GM12878 (cell line): Measurements from ENCODE around the gene BMP15. TPM values are rescaled to one million over a fixed set of nuclear protein-coding genes. Genes with fewer than 3 reads are reported as not detected.
A peak's percentile ranks its signal among the peaks of the same experiment; 100 is the strongest.

Experiments
- ATAC-seq: fragments of 200-7000 bp; cut with Tn5 transposase; 3 replicates; pipeline ENCODE4 v1.9.1; 2020; ENCODE audit warnings: mild to moderate bottlenecking, moderate library complexity
- BruUV-seq: library from RNA; stranded (reverse); fragments of 400-500 nt; replicated peaks from 2 replicates; lab custom pipeline; 2021; lab: Mats Ljungman, UMichigan
- CTCF ChIA-PET: fragments of 300-600 bp; sonication (Branson Sonifier 250); formaldehyde crosslinking; extraction: SDS; loops from one replicate; lab custom pipeline; 2021; ENCODE audit warnings: inconsistent platforms; lab: Yijun Ruan, JAX
- POLR2A ChIA-PET: fragments of 350-600 bp; formaldehyde crosslinking; extraction: SDS; loops from one replicate; lab custom pipeline; 2021; ENCODE audit warnings: inconsistent platforms; lab: Charles Lee
- RAD21 ChIA-PET: fragments of 300-600 bp; sonication (Branson Sonifier 250); formaldehyde crosslinking; loops from one replicate; lab custom pipeline; 2023; ENCODE audit warnings: antibody characterized with exemption; ENCODE audit not compliant: unreplicated experiment; lab: Charles Lee
- SMC1A ChIA-PET: fragments of 300-600 bp; sonication (Branson Sonifier 250); formaldehyde crosslinking; loops from one replicate; lab custom pipeline; 2023; ENCODE audit not compliant: unreplicated experiment, uncharacterized antibody; lab: Charles Lee
- DNase-seq: peaks from one replicate; pipeline ENCODE4 v3.0.0-alpha.2; 2011; ENCODE audit warnings: low read depth, low spot score
- FAIRE-seq: peaks from 3 replicates; lab custom pipeline; 2011; peaks lifted over from hg19 to GRCh38; lab: Jason Lieb, UNC
- H2AFZ ChIP-seq: 2 replicates; pipeline ENCODE4 v1.6.0; 2011; ENCODE audit warnings: low read depth, low read length, control low read depth; ENCODE audit not compliant: control insufficient read depth
- H3K27ac ChIP-seq: 2 replicates; pipeline ENCODE4 v1.5.1; 2011; ENCODE audit warnings: control low read depth; ENCODE audit not compliant: control insufficient read depth, insufficient read depth
- H3K27me3 ChIP-seq, 2 experiments: replicated peaks in 1 of 2; 2 replicates each; pipeline versions ENCODE4 v1.6.0 to v1.6.1; 2011; ENCODE audit warnings: low read length in 1 of 2; ENCODE audit not compliant: control insufficient read depth in 2 of 2, insufficient read depth in 2 of 2
- H3K36me3 ChIP-seq, 2 experiments: 2 replicates each; pipeline ENCODE4 v1.5.1; 2011; ENCODE audit warnings: low read length in 1 of 2; ENCODE audit not compliant: control insufficient read depth in 2 of 2, insufficient read depth in 2 of 2
- H3K4me1 ChIP-seq: 2 replicates; pipeline ENCODE4 v1.6.1; 2011; ENCODE audit warnings: mild to moderate bottlenecking, low read length, moderate library complexity, mixed read lengths; ENCODE audit not compliant: control insufficient read depth, insufficient read depth
- H3K4me2 ChIP-seq: 2 replicates; pipeline ENCODE4 v1.6.0; 2011; ENCODE audit warnings: control low read depth; ENCODE audit not compliant: control insufficient read depth, insufficient read depth
- H3K4me3 ChIP-seq: fragments of 200-600 bp; sonication (generic); 2 replicates; pipeline ENCODE4 v1.5.1; 2016
- H3K79me2 ChIP-seq: 2 replicates; pipeline ENCODE4 v1.6.0; 2011; ENCODE audit warnings: low read length; ENCODE audit not compliant: control insufficient read depth, insufficient read depth
- H3K9ac ChIP-seq: 2 replicates; pipeline ENCODE4 v1.8.0; 2011; ENCODE audit warnings: low read length, control low read depth, mixed read lengths; ENCODE audit not compliant: control insufficient read depth, insufficient read depth
- H3K9me3 ChIP-seq: replicated peaks from 3 replicates; pipeline ENCODE4 v1.5.1; 2011; ENCODE audit warnings: mild to moderate bottlenecking, low read length; ENCODE audit not compliant: control insufficient read depth, insufficient read depth
- H4K20me1 ChIP-seq: 2 replicates; pipeline ENCODE4 v1.6.0; 2011; ENCODE audit not compliant: control insufficient read depth, insufficient read depth
- ATF7 ChIP-seq: fragments of 450-650 bp; IDR thresholded peaks from 2 replicates; pipeline ENCODE4 v1.6.1; 2016; ENCODE audit warnings: low read depth, mild to moderate bottlenecking
- CTCF ChIP-seq, 3 experiments: IDR thresholded peaks in 2 of 3; conservative IDR thresholded peaks in 1 of 3; 2 replicates each; pipeline ENCODE4 v1.5.1; 2011; ENCODE audit warnings: low read depth in 3 of 3, low read length in 3 of 3, mild to moderate bottlenecking in 3 of 3, control low read depth in 2 of 3, moderate library complexity in 2 of 3, inconsistent platforms in 1 of 3, mixed read lengths in 1 of 3; ENCODE audit not compliant: control insufficient read depth in 2 of 3, insufficient read depth in 1 of 3; ENCODE audit errors: extremely low read depth in 1 of 3
- HDAC6 ChIP-seq: fragments of 200-600 bp; sonication (generic); IDR thresholded peaks from one replicate; pipeline ENCODE4 v1.8.0; 2017; ENCODE audit warnings: antibody characterized with exemption; ENCODE audit not compliant: unreplicated experiment
- RAD21 ChIP-seq: IDR thresholded peaks from 2 replicates; pipeline ENCODE4 v1.6.1; 2011; ENCODE audit warnings: mild to moderate bottlenecking, low read depth, low read length, moderate library complexity; ENCODE audit not compliant: insufficient read depth
- SMC3 ChIP-seq: IDR thresholded peaks from 2 replicates; pipeline ENCODE4 v1.6.1; 2011; ENCODE audit warnings: low read length, improper control_type of control experiment, borderline replicate concordance
- WGBS: methylation state at CpG from one replicate; pipeline ENCODE4 v1.1.6; 2016; ENCODE audit warnings: low lambda C conversion rate; ENCODE audit not compliant: insufficient replicate concordance, insufficient coverage; ENCODE audit errors: missing lambda C conversion rate; 5-methylcytosine and 5-hydroxymethylcytosine counted together
- in situ Hi-C: fragments of 300-500 bp; cut with MboI; formaldehyde crosslinking; loops from 9 replicates; pipeline ENCODE4 v1.14.3; 2018; ENCODE audit warnings: mixed read lengths
- intact Hi-C: fragments of 100-400 bp; cut with micrococcal nuclease; formaldehyde crosslinking; loops from one replicate; pipeline ENCODE4 v1.14.2; 2022; ENCODE audit not compliant: unreplicated experiment
- polyA plus RNA-seq, 11 experiments: library from polyadenylated mRNA; depleted of rRNA in 4 of 11; unstranded in 6 of 11; stranded (reverse) in 5 of 11; fragments of >200 nt; fragmentation: Nextera tagmentation in 4 of 11; fragmentation: Illumina TruSeq in 1 of 11; extraction: Ambion mirVana in 4 of 11; extraction: Trizol in 1 of 11; gene quantifications; 1 replicate in 1 of 11; 2 replicates in 10 of 11; pipeline versions ENCODE4 v1.2.1 to v1.2.3, GENCODE V29; 2011 to 2016; ENCODE audit warnings: inconsistent platforms in 2 of 11, missing spikeins in 2 of 11, low read depth in 1 of 11
- total RNA-seq, 4 experiments: library from RNA; depleted of rRNA in 3 of 4; stranded (reverse); fragments of >200 nt in 3 of 4; fragmentation: Illumina TruSeq in 1 of 4; extraction: Trizol in 1 of 4; gene quantifications; 2 replicates each; pipeline versions ENCODE4 v1.2.1 to v1.2.3, GENCODE V29; 2013 to 2021
- TF ChIP-seq, protein P1 (sequence below): fragments of 450-650 bp; formaldehyde crosslinking; IDR thresholded peaks from 2 replicates; pipeline ENCODE4 v1.4.0; 2022; ENCODE audit warnings: mild to moderate bottlenecking, moderate library complexity
- TF ChIP-seq, protein P2 (sequence below): IDR thresholded peaks from 2 replicates; pipeline ENCODE4 v1.6.1; 2011; ENCODE audit warnings: borderline replicate concordance, low read depth, mild to moderate bottlenecking, moderate library complexity, mixed read lengths, low read length; ENCODE audit not compliant: insufficient read depth; ENCODE audit errors: extremely low read length

BMP15 gene
- total and polyA plus RNA-seq, 10 of the 15 experiments (the other 5 are each of a cell fraction or from before 2014, with no cell fraction given) = not detected

- ChIA-PET CTCF (no interaction called here), POLR2A (no interaction called here), SMC1A (no interaction called here), RAD21 (no interaction called here)
- Histone ChIP-seq H3K4me1 (no peaks in the 10 kb centered on the region), H3K79me2 (no peaks in the 10 kb centered on the region), H3K36me3 (no peaks in the 10 kb centered on the region), H4K20me1 (no peaks in the 10 kb centered on the region), H3K4me3 (no peak overlapping the region), H3K9ac (no peak overlapping the region), H3K9me3 (no peaks in the 10 kb centered on the region), H3K27me3 (no peaks in the 10 kb centered on the region), H3K4me2 (no peak overlapping the region), H2AFZ (no peak overlapping the region), H3K27ac (no peak overlapping the region)
- in situ Hi-C loops = no loop called here
- no peak for FAIRE-seq
- no peak for ATAC-seq
- intact Hi-C loops = no loop called here
- BruUV-seq = no TSS peak
- DNase-seq = no peak
- TF ChIP-seq, protein P1, sequence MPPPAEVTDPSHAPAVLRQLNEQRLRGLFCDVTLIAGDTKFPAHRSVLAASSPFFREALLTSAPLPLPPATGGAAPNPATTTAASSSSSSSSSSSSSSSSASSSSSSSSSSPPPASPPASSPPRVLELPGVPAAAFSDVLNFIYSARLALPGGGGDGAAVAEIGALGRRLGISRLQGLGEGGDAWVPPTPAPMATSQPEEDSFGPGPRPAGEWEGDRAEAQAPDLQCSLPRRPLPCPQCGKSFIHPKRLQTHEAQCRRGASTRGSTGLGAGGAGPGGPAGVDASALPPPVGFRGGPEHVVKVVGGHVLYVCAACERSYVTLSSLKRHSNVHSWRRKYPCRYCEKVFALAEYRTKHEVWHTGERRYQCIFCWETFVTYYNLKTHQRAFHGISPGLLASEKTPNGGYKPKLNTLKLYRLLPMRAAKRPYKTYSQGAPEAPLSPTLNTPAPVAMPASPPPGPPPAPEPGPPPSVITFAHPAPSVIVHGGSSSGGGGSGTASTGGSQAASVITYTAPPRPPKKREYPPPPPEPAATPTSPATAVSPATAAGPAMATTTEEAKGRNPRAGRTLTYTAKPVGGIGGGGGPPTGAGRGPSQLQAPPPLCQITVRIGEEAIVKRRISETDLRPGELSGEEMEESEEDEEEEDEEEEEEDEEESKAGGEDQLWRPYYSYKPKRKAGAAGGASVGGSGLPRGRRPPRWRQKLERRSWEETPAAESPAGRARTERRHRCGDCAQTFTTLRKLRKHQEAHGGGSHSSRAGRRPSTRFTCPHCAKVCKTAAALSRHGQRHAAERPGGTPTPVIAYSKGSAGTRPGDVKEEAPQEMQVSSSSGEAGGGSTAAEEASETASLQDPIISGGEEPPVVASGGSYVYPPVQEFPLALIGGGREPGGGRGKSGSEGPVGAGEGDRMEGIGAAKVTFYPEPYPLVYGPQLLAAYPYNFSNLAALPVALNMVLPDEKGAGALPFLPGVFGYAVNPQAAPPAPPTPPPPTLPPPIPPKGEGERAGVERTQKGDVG = no peak
Observed at GRCh38 chrX:50927127-50927526, 16.6 kb downstream of the BMP15 start.

- WGBS = 0% methylated on average over 3 of the region's 3 CpGs
- TF ChIP-seq CTCF (IDR thresholded peaks at IDR 0.05 in 2 of 3, conservative IDR thresholded peaks at IDR 0.05 in 1 of 3; ENCODE audit: control insufficient read depth in 2 of 3, extremely low read depth in 1 of 3, insufficient read depth in 1 of 3, low read depth in 3 of 3, low read length in 3 of 3) (peak; percentile 37 to 64 (median 46)), RAD21 (peak; percentile 34; the same call in 1 of the 2 replicates), ATF7 (no peak), SMC3 (peak; percentile 10; the same call in 1 of the 2 replicates), HDAC6 (no peak)
- TF ChIP-seq, protein P2, sequence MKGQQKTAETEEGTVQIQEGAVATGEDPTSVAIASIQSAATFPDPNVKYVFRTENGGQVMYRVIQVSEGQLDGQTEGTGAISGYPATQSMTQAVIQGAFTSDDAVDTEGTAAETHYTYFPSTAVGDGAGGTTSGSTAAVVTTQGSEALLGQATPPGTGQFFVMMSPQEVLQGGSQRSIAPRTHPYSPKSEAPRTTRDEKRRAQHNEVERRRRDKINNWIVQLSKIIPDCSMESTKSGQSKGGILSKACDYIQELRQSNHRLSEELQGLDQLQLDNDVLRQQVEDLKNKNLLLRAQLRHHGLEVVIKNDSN = peak; percentile 14
- Histone ChIP-seq H3K4me2 (no peak overlapping the region), H3K79me2 (no peaks in the 10 kb centered on the region), H3K27ac (no peak overlapping the region), H2AFZ (no peak overlapping the region), H3K4me1 (no peaks in the 10 kb centered on the region), H3K9ac (no peak overlapping the region), H3K9me3 (no peaks in the 10 kb centered on the region), H4K20me1 (no peaks in the 10 kb centered on the region), H3K4me3 (no peak overlapping the region), H3K27me3 (no peaks in the 10 kb centered on the region), H3K36me3 (no peaks in the 10 kb centered on the region)
- BruUV-seq = no TSS peak
- ATAC-seq (peak; percentile 84), FAIRE-seq (peak; percentile 38), DNase-seq (no peak)
- ChIA-PET RAD21 (no interaction called here), SMC1A (interaction anchor here (0.8 to 2.0 kb wide), 4 partner anchors 9 to 198 kb away, joined by 3 to 6 read pairs (median 4); no protein-coding TSS in a partner anchor), CTCF (interaction anchor here (0.5 to 2.1 kb wide), 5 partner anchors 47 to 250 kb away, joined by 3 to 9 read pairs (median 4); no protein-coding TSS in a partner anchor), POLR2A (interaction anchor here (0.6 kb wide), 1 partner anchor 31 kb away, joined by 4 read pairs; no protein-coding TSS in a partner anchor)
- intact Hi-C loops (no loop called here), in situ Hi-C loops (no loop called here)
Observed at GRCh38 chrX:50941638-50942037, 31.1 kb downstream of the BMP15 start.
